HG02678 (cell line): Measurements from ENCODE around the gene SAMD11.

Source experiments
- ATAC-seq: cut with Tn5 transposase; IDR thresholded peaks from one replicate; pipeline ENCODE4 v1.9.1; 2021; ENCODE audit warnings: mild to moderate bottlenecking, moderate library complexity; ENCODE audit not compliant: unreplicated experiment

Gene SAMD11

GRCh38 chr1:932173-932510, 8.4 kb downstream of the SAMD11 start:
- no peak for ATAC-seq

- no peak for ATAC-seq
Observed at GRCh38 chr1:932776-933602, 9.3 kb downstream of the SAMD11 start.

- no peak for ATAC-seq
Observed at GRCh38 chr1:933603-933940, 9.8 kb downstream of the SAMD11 start.

GRCh38 chr1:934991-935750, 11.4 kb downstream of the SAMD11 start:
- ATAC-seq, result no peak

- ATAC-seq, result no peak
Observed at GRCh38 chr1:935751-936231, 12.1 kb downstream of the SAMD11 start.

GRCh38 chr1:936348-937264, 12.9 kb downstream of the SAMD11 start:
- ATAC-seq, result no peak

- ATAC-seq, result no peak
Observed at GRCh38 chr1:937521-937920, 13.8 kb downstream of the SAMD11 start.

GRCh38 chr1:938088-938683, 14.5 kb downstream of the SAMD11 start:
- ATAC-seq, result no peak

GRCh38 chr1:938711-939489, 15.2 kb downstream of the SAMD11 start:
- no peak for ATAC-seq

- ATAC-seq, result no peak
Observed at GRCh38 chr1:939511-940106, 15.9 kb downstream of the SAMD11 start.

GRCh38 chr1:940107-941014, 16.6 kb downstream of the SAMD11 start:
- ATAC-seq, result no peak

GRCh38 chr1:941015-941587, 17.4 kb downstream of the SAMD11 start:
- ATAC-seq, result no peak

GRCh38 chr1:941588-942383, 18.1 kb downstream of the SAMD11 start:
- no peak for ATAC-seq

- no peak for ATAC-seq
Observed at GRCh38 chr1:942411-942821, 18.7 kb downstream of the SAMD11 start.

- ATAC-seq, result no peak
Observed at GRCh38 chr1:942864-943533, 19.3 kb downstream of the SAMD11 start.

GRCh38 chr1:943545-944340, 20.0 kb downstream of the SAMD11 start:
- no peak for ATAC-seq
